Measurements from ENCODE around the gene SS18. TPM values are rescaled to one million over a fixed set of nuclear protein-coding genes. Genes with fewer than 3 reads are reported as not detected.

SS18 gene
- total RNA-seq, 1 experiment from 2014 or later, result 147 TPM

Other genes starting within 250 kb of the SS18 start
- not detected in 2 replicates for gene PSMA8, start 43.3 kb upstream of the SS18 start, total RNA-seq (2014; rRNA removed; shearing (Covaris generic))
- gene TAF4B, start 135.8 kb upstream of the SS18 start, total RNA-seq (2014; rRNA removed; shearing (Covaris generic)), result 1.3 and 2.7 TPM in 2 replicates